Astrocyte of the hippocampus (primary cell): ENCODE data around the gene ATP5MG.
"Not testable (repeated sequence)": the region's sequence is repeated elsewhere in the genome, so short reads cannot be mapped to it uniquely, and the experiment has no call there.

ENCODE experiments used
- DNase-seq: peaks from one replicate; pipeline ENCODE4 v3.0.0; 2011; ENCODE audit warnings: low read depth, low spot score

The ATP5MG gene, protein sequence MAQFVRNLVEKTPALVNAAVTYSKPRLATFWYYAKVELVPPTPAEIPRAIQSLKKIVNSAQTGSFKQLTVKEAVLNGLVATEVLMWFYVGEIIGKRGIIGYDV

DNA sequence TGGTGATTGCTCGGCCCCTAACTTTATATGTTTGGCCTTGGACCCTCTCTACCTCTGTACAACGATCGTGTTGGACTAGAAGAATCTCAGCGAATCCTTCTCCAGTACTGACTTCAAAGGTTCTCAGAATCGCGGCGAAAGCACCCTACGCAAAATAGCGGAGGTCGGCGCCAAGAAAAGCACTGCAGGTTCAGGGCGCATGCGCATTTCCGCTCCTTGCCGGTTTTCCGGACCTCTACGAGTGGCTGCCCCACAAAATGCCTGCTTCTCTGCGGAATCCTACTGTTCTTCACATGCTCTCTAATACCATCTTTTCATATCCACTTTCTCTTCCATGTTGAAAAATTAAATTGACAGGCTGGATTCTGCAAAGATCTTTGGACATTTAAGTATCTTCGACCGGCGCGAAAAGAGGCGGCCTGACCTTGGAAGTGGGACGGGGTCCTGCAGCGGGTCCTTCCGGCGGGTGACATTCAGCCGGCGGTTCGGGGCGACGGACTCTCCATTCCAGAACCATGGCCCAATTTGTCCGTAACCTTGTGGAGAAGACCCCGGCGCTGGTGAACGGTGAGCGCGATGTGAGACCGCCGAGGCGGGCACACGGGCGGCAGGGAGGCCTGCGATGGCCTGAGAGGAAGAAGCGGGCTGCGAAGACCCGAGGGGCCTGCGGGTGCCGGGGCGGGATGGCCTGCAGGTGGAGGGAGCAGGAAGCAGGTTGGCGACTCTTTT is at the start of gene ATP5MG:
TSS of gene ATP5MG (plus strand) at position 456 of the 729 bp plus-strand sequence. CDS start at position 516, 60 bp downstream.
- peak; percentile 94 for DNase-seq

DNA sequence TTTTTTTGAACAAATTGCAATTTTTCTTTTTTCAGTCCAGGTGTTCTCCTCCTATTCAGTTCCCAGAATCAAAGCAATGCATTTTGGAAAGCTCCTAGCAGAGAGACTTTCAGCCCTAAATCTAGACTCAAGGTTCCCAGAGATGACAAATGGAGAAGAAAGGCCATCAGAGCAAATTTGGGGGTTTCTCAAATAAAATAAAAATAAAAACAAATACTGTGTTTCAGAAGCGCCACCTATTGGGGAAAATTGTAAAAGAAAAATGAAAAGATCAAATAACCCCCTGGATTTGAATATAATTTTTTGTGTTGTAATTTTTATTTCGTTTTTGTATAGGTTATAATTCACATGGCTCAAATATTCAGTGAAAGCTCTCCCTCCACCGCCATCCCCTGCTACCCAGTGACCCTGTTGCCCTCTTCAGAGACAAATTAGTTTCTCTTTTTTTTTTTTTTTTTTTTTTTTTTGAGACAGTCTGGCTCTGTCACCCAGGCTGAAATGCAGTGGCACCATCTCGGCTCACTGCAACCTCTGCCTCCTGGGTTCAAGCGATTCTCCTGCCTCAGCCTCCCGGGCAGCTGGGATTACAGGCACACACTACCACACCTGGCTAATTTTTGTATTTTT is 48.2 kb upstream of the ATP5MG start:
- DNase-seq: peak; percentile 20

DNA sequence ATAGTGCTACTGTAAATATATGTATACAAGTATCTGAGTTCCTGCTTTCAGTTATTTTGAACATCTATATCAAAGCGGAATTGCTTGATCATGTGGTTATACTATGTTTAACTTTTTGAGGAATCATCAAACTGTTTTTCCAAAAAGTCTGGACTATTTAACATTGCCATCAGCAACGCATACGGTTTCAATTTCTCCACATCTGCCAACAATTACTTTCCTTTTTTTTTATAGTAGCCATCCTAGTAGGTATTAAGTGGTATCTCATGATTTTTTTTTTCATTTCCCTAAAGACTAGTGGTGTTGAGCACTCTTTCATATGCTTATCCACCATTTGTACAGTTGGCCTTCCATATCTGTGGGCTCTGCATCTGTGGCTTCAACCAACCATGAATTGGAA is 43.3 kb upstream of the ATP5MG start:
- DNase-seq: no peak

DNA sequence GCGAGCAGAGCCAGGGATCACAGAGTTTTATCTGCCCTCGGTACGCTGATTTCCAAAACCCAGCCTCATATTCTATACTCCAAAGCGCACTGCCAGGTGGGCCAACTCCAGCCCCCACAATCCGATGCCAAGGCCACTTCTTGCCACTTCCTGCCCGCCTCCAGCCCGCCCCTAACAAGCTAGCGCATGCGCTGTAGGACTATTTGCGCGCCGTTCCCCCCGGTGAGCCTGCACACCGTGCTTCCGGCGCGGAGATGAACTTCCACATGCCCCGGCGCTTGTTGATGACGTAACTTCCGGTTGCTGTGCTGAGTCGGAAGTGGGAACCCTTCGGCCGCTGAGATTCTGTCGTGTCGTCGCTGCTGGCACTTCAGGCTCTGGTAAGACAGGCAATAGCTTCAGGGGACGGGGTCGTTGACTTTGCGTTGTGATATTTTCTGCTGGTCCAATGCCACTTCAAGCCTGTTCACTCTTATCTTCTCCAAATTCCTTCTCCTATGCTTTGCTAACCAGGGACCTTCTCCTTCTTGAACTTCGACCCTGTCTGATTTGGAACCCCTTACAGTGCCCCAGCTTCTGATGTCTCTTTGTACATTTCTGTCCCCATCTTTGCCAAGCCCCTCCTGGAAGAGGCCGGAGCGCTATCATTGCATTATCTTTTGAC is 42.0 kb upstream of the ATP5MG start, which contains the start of gene UBE4A:
TSS of gene UBE4A (plus strand) at position 306 of the 664 bp plus-strand sequence. CDS start 5,481 bp downstream, outside the sequence.
- DNase-seq: peak; percentile 96

DNA sequence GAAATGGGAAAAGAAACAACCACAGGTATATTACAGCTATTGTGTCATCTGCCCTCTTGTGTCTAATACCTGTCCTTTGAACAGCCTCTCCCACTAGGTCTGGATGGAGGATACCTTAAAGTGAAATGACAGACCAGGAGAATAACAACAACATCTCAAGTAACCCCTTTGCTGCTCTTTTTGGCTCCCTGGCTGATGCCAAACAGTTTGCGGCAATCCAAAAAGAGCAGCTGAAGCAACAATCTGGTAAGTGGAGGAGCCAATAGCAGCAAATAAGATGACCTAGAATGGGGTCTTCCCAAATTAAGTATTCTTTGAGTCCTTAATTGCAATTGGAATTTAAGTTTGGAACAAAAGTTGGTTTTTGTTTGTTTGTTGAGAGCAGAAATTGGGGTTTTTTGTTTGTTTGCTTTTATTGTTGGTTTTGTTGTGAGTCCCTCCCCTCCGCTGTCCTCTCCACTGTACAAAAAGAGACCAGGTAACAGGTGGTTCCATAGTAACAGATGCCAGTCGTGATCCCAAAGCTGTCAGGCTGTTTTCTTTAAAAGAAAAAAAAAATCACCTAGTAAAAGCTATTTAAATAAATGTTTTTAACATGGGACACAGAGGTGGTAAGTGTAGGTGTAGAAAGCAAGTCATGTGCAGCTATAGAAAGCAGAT is 36.3 kb upstream of the ATP5MG start:
- no peak for DNase-seq

DNA sequence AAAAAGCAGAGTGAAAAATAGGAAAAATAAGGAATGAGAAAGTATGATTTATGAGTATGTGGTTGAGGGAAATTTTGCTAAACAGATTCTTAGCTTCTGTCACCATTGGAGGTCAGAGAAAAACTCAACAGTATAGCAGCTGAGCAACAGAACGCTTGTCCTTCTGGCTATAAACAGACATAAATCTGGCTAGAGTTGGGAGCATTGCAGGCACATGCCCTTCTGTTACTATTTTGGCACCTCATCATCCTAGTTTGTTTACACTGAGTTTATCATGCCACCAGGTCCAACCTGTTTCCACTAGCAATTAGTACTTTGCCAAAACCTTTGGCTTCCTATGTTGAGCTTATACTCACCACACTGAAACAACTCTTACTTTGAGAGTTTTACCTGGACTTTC is 35.1 kb upstream of the ATP5MG start:
- DNase-seq: no peak

- no peak for DNase-seq
Measured at GRCh38 chr11:118370774-118371173, 30.6 kb upstream of the ATP5MG start.

- DNase-seq: no peak
Measured at GRCh38 chr11:118373263-118373662, 28.1 kb upstream of the ATP5MG start.

DNA sequence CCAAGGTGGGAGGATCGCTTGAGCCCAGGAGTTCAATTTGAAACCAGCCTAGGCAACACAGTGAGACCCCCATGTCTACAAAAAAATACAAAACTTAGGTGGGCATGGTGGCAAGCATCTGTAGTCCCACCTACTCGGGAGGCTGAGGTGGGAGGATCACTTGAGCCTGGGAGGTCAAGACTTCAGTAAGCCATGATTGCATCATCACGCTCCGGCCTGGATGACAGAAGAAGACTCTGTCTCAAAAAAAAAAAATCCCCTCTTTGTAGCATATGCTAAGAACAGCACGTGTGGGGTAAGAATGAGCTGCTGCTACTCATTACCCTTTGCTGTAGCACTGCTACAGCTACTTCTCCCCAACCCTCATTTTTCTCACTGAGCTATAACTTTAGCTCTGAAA is 27.5 kb upstream of the ATP5MG start:
- DNase-seq: no peak

DNA sequence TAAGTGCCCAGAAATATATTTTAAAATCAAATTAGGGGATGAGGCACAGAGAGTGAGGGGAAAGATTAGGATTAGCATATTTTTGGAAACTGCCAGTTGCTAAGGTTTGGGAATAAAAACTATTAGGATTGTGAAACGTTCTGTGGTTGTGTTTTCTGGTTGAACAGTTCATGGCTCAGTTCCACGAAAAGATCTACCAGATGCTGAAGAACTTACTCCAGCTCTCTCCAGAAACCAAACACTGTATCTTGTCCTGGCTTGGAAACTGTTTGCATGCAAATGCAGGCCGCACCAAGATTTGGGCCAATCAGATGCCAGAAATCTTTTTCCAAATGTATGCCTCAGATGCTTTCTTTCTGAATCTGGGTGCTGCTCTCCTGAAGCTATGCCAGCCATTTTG is 26.7 kb upstream of the ATP5MG start:
- no peak for DNase-seq

- no peak for DNase-seq
Measured at GRCh38 chr11:118375978-118376377, 25.4 kb upstream of the ATP5MG start.

DNA sequence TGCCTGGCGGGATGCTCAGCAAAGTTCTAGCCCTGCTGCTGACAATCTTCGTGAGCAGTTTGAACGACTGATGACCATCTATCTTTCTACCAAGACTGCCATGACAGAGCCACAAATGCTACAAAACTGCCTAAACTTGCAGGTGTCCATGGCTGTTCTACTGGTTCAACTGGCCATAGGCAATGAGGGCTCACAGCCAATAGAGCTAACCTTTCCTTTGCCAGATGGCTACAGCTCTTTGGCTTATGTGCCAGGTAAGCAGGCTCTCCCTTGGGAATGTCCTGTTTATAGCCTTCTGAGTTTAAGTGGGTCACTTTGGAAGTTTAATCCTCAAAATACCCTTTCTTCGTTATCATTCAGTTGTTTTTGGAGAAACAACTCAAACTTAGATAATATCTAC is 21.9 kb upstream of the ATP5MG start:
- DNase-seq: no peak

DNA sequence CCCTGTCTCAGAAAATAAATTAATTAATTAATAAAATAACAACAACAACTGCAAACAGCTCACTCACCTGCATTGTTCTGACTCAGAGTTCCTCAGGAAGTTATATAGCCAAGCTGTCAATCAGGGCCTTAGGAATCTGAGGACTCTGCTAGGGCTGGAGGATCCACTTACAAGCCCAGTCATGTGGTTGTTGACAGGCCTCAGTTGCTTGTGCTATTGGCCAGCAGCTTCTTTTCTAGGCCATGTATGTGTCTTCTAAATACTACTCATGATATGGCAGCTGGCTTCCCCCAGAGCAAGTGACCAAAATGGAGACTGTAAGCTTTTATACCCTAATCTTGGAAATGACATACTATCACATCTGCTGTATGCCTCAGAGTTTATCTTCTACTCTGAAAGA is 20.8 kb upstream of the ATP5MG start:
- no peak for DNase-seq

- no peak for DNase-seq
Measured at GRCh38 chr11:118382954-118383353, 18.5 kb upstream of the ATP5MG start.

- no peak for DNase-seq
Measured at GRCh38 chr11:118383657-118384056, 17.7 kb upstream of the ATP5MG start.

GRCh38 chr11:118396097-118396501 is 5.3 kb upstream of the ATP5MG start:
- DNase-seq: no peak

GRCh38 chr11:118397448-118397847 is 4.0 kb upstream of the ATP5MG start:
- no peak for DNase-seq

DNA sequence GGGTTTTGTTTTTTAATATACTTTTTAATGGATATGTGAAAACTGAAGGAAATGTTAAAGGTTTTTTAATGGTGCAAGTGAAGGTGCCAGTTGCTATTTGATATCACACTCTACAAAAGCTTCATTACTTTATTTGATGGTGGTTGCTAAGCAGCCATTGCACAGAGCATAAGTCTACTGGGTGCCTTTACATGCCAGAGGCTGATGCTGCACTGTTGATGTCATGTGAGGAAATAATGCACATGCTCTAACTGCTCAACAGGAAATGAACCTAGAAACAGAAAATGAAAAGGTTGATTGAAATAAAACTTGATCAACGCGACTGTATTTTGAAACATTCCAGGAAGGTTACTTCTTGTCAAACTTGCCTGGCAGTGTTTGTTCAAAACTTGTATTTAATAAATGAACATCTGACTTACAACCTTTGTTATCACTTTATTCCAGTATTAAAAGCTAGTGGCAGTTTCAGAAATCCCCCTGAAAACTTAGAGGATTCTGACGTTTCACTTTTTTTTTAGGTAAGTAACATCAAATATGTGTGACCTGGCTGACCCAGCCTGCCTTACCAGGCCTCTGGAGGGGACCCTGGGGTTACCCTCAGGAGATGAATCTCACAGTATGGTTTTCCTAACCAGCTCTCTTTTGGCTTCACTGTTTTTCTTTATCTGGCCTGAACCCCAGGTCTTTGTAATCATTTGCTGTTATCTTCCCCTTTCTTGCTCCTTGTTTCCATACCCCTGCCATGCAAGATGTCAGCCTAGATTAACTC is 2.4 kb upstream of the ATP5MG start:
- DNase-seq: no peak

DNA sequence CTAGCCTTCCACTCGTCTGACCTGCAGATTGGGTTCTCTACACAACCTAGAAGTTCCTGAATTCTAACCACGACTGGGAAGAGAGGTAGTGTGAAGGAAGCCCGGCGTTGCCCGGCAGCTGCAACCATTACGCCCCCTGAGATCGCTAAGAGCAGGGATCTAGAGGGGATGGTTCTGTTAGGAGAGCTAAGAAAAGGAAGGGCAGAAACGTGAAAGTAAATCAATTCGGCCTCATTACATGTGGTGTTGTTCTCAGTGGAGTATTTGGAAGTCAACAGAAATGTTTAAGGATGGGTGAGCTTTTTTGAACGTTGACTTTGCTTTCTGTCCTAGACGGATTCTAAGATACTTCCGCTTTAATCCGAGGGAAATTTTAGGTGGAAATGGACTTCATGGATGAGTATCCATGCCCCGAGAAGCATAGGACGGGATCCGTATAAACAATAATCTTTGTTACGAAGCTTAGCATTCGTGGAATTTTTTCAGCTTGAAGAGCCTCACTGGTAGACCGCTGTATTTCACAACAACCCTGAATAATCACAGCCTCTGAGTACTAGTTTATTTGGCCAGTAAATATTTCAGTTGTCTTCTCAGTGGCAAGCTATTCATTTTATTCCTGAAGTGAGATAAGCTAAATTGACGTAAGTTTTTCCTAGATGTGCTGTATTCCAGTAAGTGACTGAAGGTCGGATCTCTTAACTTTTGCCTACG is 629 bp downstream of the ATP5MG start:
- DNase-seq: peak; percentile 72

- DNase-seq: not testable (repeated sequence)
Measured at GRCh38 chr11:118402594-118402993, 1.2 kb downstream of the ATP5MG start.
